ENCODE measurements around the gene FAF1. TPM values are rescaled to one million over a fixed set of nuclear protein-coding genes. Genes with fewer than 3 reads are reported as not detected.

FAF1 gene
- total and polyA plus RNA-seq, 9 of the 15 experiments (the other 6 are each of a cell fraction or from before 2014, with no cell fraction given): 48.7 to 225 (median 118) TPM

DNA sequence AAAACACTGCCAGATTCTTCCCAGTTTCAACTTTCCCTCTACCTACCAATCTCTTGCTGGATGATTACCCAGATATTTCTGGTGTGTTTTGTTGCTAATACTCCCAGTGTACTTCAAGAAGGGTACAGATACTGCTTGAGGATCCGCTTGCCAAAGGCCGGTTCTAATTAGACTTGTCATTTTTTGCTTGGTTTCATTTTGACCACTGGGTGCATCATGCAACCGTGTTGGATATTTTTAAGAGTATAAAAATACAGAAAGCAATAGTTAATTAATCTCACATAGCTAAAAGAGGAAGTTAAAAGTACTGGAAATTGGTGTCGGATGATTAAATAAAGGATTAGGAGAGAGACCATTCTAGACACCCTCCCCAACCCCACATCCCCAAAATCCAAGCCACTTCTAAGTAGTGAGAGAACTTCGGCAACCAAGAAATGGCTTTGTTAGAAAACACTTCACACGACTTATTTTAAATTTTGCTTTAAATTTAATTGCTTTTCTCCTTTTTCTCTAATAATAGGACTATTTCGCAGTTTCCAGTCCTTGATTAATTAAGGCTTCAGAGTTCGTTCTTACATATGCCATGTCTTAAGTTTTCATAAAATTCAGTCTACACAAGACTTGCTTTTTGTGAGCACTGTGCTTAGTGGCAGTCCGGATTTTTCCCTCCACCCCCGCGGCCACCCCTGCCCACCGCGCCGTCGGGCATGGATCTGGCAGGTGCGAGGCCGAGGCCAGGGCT is 7.5 kb upstream of the FAF1 start:
- H3K4me1 ChIP-seq (replicated peaks in 1 of 2; ENCODE audit: control insufficient read depth in 2 of 2, insufficient read depth in 2 of 2, low read length in 2 of 2): peaks cover 4 to 15% of the 10 kb centered on the region in 2 experiments; a peak in 4 of 5 replicates
- H3K9me1 ChIP-seq (ENCODE audit: control insufficient read depth, insufficient read depth, low read length): no peaks in the 10 kb centered on the region
- in situ Hi-C loops (cut with MboI): no loop called here
- H3K27ac ChIP-seq (ENCODE audit: extremely low read depth, low read depth, low read length): peak overlapping the region; percentile 92
- ATAC-seq (0 out of 3 replicates have a peak, but pooled peaks have one; percentile 6), DNase-seq (ENCODE audit: extremely low read depth in 1 of 4, low spot score in 3 of 4) (peak in 3 of 4 experiments; percentile 32 to 67 (median 50)), FAIRE-seq (peak; percentile 69)
- POLR2A ChIA-PET: interaction anchor here (0.5 to 4.3 kb wide), 7 partner anchors 9 to 284 kb away, joined by 3 to 65 read pairs (median 3); no protein-coding TSS in a partner anchor
- H3K36me3 ChIP-seq (ENCODE audit: control insufficient read depth, insufficient read depth, low read length): no peaks in the 10 kb centered on the region
- H3K4me2 ChIP-seq (ENCODE audit: insufficient read depth, low read length): peak overlapping the region; percentile 70
- CTCF ChIA-PET (ENCODE audit: low intra/inter-chr PET ratio): interaction anchor here (0.5 kb wide), 1 partner anchor 27 kb away, joined by 5 read pairs; no protein-coding TSS in a partner anchor
- WGBS (ENCODE audit: insufficient coverage, low coverage, missing lambda C conversion rate): 2% methylated on average over 17 of the region's 17 CpGs
- intact Hi-C loops (cut with micrococcal nuclease): loop anchor here (1.0 to 10.0 kb wide), 4 partner anchors 7 to 193 kb away; partner anchors contain the start of gene FAF1
- 0 out of 2 replicates have a peak, but pooled peaks cover 3% of the 10 kb centered on the region for H4K20me1 ChIP-seq (replicated peaks; ENCODE audit: control insufficient read depth, insufficient read depth, low read length)
- peak overlapping the region; percentile 78 for H3K4me3 ChIP-seq
- no TSS peak for BruUV-seq (replicated peaks)
- no peaks in the 10 kb centered on the region for H3K27me3 ChIP-seq (ENCODE audit: control insufficient read depth in 2 of 2, insufficient read depth in 2 of 2, low read length in 2 of 2)
- peak overlapping the region; percentile 94 to 95 for H3K9ac ChIP-seq (ENCODE audit: insufficient read depth in 1 of 2, low read depth in 2 of 2, low read length in 2 of 2)
- H3K79me2 ChIP-seq (ENCODE audit: control insufficient read depth, insufficient read depth, low read length): peaks cover 53% of the 10 kb centered on the region
- peak overlapping the region; percentile 90 for H2AFZ ChIP-seq (ENCODE audit: low read depth, low read length)
- no peaks in the 10 kb centered on the region for H3K9me3 ChIP-seq (replicated peaks; ENCODE audit: control insufficient read depth, insufficient read depth, low read depth, low read length)
- TF ChIP-seq, protein P1, sequence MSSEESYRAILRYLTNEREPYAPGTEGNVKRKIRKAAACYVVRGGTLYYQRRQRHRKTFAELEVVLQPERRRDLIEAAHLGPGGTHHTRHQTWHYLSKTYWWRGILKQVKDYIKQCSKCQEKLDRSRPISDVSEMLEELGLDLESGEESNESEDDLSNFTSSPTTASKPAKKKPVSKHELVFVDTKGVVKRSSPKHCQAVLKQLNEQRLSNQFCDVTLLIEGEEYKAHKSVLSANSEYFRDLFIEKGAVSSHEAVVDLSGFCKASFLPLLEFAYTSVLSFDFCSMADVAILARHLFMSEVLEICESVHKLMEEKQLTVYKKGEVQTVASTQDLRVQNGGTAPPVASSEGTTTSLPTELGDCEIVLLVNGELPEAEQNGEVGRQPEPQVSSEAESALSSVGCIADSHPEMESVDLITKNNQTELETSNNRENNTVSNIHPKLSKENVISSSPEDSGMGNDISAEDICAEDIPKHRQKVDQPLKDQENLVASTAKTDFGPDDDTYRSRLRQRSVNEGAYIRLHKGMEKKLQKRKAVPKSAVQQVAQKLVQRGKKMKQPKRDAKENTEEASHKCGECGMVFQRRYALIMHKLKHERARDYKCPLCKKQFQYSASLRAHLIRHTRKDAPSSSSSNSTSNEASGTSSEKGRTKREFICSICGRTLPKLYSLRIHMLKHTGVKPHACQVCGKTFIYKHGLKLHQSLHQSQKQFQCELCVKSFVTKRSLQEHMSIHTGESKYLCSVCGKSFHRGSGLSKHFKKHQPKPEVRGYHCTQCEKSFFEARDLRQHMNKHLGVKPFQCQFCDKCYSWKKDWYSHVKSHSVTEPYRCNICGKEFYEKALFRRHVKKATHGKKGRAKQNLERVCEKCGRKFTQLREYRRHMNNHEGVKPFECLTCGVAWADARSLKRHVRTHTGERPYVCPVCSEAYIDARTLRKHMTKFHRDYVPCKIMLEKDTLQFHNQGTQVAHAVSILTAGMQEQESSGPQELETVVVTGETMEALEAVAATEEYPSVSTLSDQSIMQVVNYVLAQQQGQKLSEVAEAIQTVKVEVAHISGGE (CRISPR knock-in tag; IDR thresholded peaks at IDR 0.05): peak in 1 of 3 experiments; percentile 60; a peak in 1 of 6 replicates
- TF ChIP-seq ZNF41 (CRISPR knock-in tag; conservative IDR thresholded peaks at IDR 0.05) (no peak), NONO (IDR thresholded peaks at IDR 0.05; ENCODE audit: low read depth in 2 of 2, low read length in 1 of 2) (no peak), HIVEP1 (CRISPR knock-in tag; IDR thresholded peaks at IDR 0.05) (no peak), RFX1 (IDR thresholded peaks at IDR 0.05) (no peak), ZNF561 (CRISPR knock-in tag; conservative IDR thresholded peaks at IDR 0.05) (0 out of 2 replicates have a peak, but pooled peaks have one; percentile 1), RFX5 (IDR thresholded peaks at IDR 0.05; ENCODE audit: low read depth, low read length) (no peak)
- TF ChIP-seq, protein P2, sequence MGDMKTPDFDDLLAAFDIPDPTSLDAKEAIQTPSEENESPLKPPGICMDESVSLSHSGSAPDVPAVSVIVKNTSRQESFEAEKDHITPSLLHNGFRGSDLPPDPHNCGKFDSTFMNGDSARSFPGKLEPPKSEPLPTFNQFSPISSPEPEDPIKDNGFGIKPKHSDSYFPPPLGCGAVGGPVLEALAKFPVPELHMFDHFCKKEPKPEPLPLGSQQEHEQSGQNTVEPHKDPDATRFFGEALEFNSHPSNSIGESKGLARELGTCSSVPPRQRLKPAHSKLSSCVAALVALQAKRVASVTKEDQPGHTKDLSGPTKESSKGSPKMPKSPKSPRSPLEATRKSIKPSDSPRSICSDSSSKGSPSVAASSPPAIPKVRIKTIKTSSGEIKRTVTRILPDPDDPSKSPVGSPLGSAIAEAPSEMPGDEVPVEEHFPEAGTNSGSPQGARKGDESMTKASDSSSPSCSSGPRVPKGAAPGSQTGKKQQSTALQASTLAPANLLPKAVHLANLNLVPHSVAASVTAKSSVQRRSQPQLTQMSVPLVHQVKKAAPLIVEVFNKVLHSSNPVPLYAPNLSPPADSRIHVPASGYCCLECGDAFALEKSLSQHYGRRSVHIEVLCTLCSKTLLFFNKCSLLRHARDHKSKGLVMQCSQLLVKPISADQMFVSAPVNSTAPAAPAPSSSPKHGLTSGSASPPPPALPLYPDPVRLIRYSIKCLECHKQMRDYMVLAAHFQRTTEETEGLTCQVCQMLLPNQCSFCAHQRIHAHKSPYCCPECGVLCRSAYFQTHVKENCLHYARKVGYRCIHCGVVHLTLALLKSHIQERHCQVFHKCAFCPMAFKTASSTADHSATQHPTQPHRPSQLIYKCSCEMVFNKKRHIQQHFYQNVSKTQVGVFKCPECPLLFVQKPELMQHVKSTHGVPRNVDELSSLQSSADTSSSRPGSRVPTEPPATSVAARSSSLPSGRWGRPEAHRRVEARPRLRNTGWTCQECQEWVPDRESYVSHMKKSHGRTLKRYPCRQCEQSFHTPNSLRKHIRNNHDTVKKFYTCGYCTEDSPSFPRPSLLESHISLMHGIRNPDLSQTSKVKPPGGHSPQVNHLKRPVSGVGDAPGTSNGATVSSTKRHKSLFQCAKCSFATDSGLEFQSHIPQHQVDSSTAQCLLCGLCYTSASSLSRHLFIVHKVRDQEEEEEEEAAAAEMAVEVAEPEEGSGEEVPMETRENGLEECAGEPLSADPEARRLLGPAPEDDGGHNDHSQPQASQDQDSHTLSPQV (IDR thresholded peaks at IDR 0.05): peak; percentile 87
- TF ChIP-seq, protein P3, sequence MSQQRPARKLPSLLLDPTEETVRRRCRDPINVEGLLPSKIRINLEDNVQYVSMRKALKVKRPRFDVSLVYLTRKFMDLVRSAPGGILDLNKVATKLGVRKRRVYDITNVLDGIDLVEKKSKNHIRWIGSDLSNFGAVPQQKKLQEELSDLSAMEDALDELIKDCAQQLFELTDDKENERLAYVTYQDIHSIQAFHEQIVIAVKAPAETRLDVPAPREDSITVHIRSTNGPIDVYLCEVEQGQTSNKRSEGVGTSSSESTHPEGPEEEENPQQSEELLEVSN (IDR thresholded peaks at IDR 0.05; ENCODE audit: borderline replicate concordance in 1 of 2, extremely low read depth in 1 of 2, insufficient read depth in 1 of 2, insufficient read length in 1 of 2, low read depth in 1 of 2, low read length in 1 of 2, poor library complexity in 1 of 2, severe bottlenecking in 1 of 2): peak in 1 of 2 experiments; percentile 81

Measured in K562 (cell line).